NT2/D1 (cell line): ENCODE results near the gene H2AZ1.

Experiments used
- YY1 ChIP-seq: IDR thresholded peaks from 2 replicates; pipeline ENCODE4 v1.6.1; 2011; ENCODE audit not compliant: insufficient read length, insufficient read depth
- ZNF274 ChIP-seq: IDR thresholded peaks from 2 replicates; pipeline ENCODE4 v1.6.1; 2011; ENCODE audit warnings: mild to moderate bottlenecking, low read depth, low read length

GRCh38 chr4:99934891-99935290 lies 15.2 kb downstream of the H2AZ1 start:
- TF ChIP-seq YY1 (no peak), ZNF274 (no peak)
